AG09309 (cell line): ENCODE data around the gene DNAH14.

Source experiments
- DNase-seq: peaks from one replicate; pipeline ENCODE4 v3.0.0-alpha.2; 2010; ENCODE audit warnings: low read depth
- H3K4me3 ChIP-seq: 2 replicates; pipeline ENCODE4 v1.5.1; 2011; ENCODE audit warnings: mild to moderate bottlenecking, low read depth, low read length, moderate library complexity; ENCODE audit not compliant: control insufficient read depth
- TF ChIP-seq, protein P1 (sequence below): IDR thresholded peaks from 2 replicates; pipeline ENCODE4 v1.5.1; 2011; ENCODE audit warnings: mild to moderate bottlenecking, low read depth, low read length, inconsistent platforms; ENCODE audit not compliant: insufficient read depth, control insufficient read depth; ENCODE audit errors: missing control alignments

Gene DNAH14

DNA sequence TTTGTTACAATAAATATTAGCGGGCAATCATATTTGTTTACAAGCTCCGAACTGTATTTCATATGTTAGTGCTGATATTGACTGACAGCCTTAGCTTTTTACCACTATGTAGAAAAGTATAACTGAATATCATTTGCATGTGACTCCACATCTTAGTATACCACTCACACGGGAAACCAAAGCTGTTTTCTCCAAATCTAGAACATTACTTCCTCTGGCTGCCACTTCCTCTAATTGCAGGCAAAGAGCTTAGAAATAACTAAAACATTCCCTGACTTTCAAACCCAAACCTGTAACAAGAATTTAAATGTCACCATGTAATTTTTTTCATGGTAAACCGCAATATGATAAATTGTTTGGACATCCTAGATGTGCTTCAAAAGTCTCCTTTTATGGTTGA, 323.7 kb downstream of the DNAH14 start:
- TF ChIP-seq, protein P1, sequence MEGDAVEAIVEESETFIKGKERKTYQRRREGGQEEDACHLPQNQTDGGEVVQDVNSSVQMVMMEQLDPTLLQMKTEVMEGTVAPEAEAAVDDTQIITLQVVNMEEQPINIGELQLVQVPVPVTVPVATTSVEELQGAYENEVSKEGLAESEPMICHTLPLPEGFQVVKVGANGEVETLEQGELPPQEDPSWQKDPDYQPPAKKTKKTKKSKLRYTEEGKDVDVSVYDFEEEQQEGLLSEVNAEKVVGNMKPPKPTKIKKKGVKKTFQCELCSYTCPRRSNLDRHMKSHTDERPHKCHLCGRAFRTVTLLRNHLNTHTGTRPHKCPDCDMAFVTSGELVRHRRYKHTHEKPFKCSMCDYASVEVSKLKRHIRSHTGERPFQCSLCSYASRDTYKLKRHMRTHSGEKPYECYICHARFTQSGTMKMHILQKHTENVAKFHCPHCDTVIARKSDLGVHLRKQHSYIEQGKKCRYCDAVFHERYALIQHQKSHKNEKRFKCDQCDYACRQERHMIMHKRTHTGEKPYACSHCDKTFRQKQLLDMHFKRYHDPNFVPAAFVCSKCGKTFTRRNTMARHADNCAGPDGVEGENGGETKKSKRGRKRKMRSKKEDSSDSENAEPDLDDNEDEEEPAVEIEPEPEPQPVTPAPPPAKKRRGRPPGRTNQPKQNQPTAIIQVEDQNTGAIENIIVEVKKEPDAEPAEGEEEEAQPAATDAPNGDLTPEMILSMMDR, result no peak
- DNase-seq, result no peak
- no peak overlapping the region for H3K4me3 ChIP-seq

DNA sequence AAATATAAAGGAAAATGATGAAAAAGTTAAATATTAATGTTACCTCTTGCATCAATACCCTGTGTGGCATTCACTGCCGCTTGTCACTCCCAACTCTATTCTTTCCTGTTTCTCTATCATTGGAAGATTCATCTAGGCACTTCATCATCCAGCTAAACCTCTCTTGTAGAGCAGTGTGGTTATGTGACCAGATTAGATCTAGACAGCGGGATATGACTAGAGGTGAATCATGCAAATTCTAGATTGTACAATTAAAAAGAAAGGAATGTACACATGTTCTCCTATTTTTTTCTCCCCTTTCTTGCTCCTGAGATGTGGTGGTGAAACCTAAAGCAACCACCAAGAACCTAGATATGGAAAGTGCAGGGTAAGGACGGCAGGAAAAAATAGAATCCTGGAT, 324.3 kb downstream of the DNAH14 start:
- no peak overlapping the region for H3K4me3 ChIP-seq
- no peak for DNase-seq
- TF ChIP-seq, protein P1, result no peak

DNA sequence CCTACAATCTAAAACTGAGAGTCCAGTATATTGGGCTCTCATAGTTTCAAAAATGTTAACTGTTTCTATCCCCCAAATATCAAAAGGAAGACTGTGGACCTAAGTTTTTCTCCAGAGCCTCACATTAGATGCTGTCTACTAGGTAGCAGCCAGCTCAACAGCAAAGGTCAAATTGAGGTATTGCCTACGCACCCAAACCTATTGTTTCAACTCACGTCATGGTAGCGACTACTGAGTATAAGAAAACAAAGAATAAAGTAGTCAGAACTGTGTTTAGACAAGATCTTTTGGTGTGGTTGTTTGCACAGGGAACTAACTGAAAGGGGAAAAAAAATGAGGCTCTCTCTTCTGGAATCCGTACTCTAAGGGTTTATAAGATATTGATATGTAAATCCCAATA, 325.2 kb downstream of the DNAH14 start:
- TF ChIP-seq, protein P1, result no peak
- no peak overlapping the region for H3K4me3 ChIP-seq
- DNase-seq, result no peak

DNA sequence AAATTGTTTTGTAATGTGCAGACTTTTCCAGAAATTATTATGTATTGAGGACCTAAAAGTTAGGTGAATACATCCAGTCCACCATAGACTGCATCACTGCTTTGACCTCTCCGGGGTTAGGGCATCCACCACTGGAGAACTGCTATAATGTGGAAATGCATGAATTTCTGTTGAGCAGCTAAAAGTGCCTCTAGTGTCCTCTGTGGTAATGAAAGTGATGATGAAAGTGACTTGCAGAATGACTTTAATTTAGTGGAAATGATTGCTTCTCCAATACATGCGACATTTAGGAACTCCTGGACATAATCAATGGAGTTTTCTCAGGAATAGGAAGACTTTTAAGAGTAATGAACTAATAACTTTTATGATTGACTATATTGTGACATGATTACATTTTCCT, 327.6 kb downstream of the DNAH14 start:
- TF ChIP-seq, protein P1, result no peak
- no peak for DNase-seq
- H3K4me3 ChIP-seq, result no peak overlapping the region

DNA sequence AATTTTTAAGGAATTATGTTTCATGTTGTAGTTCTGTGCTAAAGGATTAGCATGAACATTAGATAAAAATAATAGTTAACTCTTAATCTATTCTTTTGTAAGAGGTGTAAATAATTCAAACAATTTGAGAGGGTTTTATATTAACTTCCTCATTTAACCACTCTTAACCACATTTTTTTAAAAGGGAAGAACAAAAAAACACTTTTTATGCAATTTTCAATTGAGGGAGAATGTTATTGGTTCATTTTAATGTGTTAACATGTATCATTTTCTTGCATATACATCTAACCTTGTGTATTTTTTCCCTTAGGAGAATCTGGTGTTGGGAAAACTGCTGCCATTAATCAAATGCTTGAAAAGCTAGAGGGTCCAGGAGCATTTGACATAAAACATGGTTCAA, 329.3 kb downstream of the DNAH14 start:
- no peak overlapping the region for H3K4me3 ChIP-seq
- TF ChIP-seq, protein P1, result no peak
- no peak for DNase-seq

DNA sequence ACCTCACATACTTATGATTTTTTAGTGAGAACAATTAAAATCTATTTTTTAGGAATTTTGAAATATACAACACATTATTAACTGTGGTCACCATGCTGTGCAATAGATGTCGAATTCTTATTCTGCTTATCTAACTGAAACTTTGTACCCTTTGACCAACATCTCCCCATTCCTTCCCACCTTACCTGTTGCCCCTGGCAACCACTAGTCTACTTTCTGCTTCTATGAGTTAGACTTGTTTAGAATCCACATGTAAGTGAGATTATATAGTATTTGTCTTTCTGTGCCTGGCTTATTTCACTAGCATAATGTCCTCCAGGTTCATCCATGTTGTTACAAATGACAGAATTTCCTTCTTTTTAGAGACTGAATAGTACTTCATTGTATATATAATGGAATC, 330.1 kb downstream of the DNAH14 start:
- no peak overlapping the region for H3K4me3 ChIP-seq
- no peak for DNase-seq
- TF ChIP-seq, protein P1, result no peak

DNA sequence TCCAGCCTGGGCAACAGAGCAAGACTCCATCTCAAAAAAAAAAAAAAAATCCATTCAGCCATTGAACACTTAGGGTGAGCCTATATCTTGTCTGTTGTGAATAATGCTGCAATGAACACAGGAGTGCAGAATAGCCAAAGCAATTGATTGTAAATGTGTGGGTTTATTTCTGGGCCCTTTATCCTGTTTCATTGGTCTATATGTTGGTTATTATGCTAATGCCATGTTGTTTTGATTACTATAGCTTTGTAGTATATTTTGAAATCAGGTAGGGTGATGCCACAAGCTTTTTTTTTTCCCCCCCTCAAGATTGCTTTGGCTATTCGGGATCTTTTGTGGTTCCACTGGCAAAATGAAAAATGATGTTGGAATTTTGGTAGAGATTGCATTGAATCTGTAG, 330.8 kb downstream of the DNAH14 start:
- TF ChIP-seq, protein P1, result no peak
- H3K4me3 ChIP-seq, result no peak overlapping the region
- no peak for DNase-seq
